Measurements from ENCODE around the gene KIAA0930.
"Not testable (repeated sequence)": the region's sequence is repeated elsewhere in the genome, so short reads cannot be mapped to it uniquely, and the experiment has no call there.

KIAA0930 gene

GRCh38 chr22:45262195-45262930 lies 21.7 kb upstream of the KIAA0930 start:
- DNase-seq: no peak

GRCh38 chr22:45261407-45262088 lies 20.9 kb upstream of the KIAA0930 start:
- no peak for DNase-seq

GRCh38 chr22:45260395-45260759 lies 19.7 kb upstream of the KIAA0930 start:
- DNase-seq: not testable (repeated sequence)

- no peak for DNase-seq
Observed at GRCh38 chr22:45259754-45260394, 19.2 kb upstream of the KIAA0930 start.

- not testable (repeated sequence) for DNase-seq
Observed at GRCh38 chr22:45257941-45258340, 17.2 kb upstream of the KIAA0930 start.

GRCh38 chr22:45254789-45255278 lies 14.1 kb upstream of the KIAA0930 start:
- DNase-seq: no peak

GRCh38 chr22:45254388-45254787 lies 13.7 kb upstream of the KIAA0930 start:
- no peak for DNase-seq

- DNase-seq: no peak
Observed at GRCh38 chr22:45253039-45253641, 12.4 kb upstream of the KIAA0930 start.

- DNase-seq: no peak
Observed at GRCh38 chr22:45251825-45252224, 11.1 kb upstream of the KIAA0930 start.

- no peak for DNase-seq
Observed at GRCh38 chr22:45248832-45249561, 8.3 kb upstream of the KIAA0930 start.

- DNase-seq: no peak
Observed at GRCh38 chr22:45246060-45246985, 5.6 kb upstream of the KIAA0930 start.

GRCh38 chr22:45244916-45245315 lies 4.2 kb upstream of the KIAA0930 start:
- DNase-seq: no peak

- DNase-seq: no peak
Observed at GRCh38 chr22:45242778-45243191, 2.1 kb upstream of the KIAA0930 start.

GRCh38 chr22:45240104-45240809 lies 437 bp downstream of the KIAA0930 start:
- no peak for DNase-seq

- DNase-seq: no peak
Observed at GRCh38 chr22:45239681-45240051, 1.0 kb downstream of the KIAA0930 start.

- DNase-seq: no peak
Observed at GRCh38 chr22:45238957-45239680, 1.6 kb downstream of the KIAA0930 start.

GRCh38 chr22:45238076-45238956 lies 2.4 kb downstream of the KIAA0930 start:
- no peak for DNase-seq

- no peak for DNase-seq
Observed at GRCh38 chr22:45237065-45237990, 3.4 kb downstream of the KIAA0930 start.

Measured in cortex of kidney (tissue), 1 donor.